HG03442 (cell line): ENCODE measurements around the gene PTGES2.

ENCODE experiments used
- ATAC-seq: cut with Tn5 transposase; IDR thresholded peaks from one replicate; pipeline ENCODE4 v1.9.1; 2021; ENCODE audit warnings: mild to moderate bottlenecking, moderate library complexity; ENCODE audit not compliant: unreplicated experiment

PTGES2 gene

DNA sequence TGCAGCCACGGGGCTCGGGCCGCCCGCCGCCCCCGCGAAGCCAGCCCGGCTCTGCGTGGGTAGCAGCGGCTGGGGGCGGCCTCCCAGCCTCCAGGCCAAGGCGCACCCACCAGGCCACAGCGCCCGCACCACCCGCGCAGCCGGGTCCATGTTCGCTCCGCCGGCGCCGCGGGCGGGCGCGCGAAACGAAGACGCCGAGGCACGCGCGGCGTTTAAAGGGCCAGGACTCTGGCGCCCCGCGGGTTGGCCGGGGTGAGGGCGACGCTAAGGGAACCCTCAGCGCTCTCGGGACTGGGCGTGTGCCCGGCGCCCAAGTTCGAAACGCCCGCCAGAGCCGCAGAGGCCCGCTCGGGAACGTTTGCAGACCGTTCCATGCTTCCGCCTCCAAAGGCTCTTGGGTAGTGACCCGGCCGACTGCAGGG, at the start of gene PTGES2:
TSS of gene PTGES2 (minus strand) at position 162 of the 422 bp plus-strand sequence. CDS start at position 150, 12 bp downstream.
- peak; percentile 51 for ATAC-seq

DNA sequence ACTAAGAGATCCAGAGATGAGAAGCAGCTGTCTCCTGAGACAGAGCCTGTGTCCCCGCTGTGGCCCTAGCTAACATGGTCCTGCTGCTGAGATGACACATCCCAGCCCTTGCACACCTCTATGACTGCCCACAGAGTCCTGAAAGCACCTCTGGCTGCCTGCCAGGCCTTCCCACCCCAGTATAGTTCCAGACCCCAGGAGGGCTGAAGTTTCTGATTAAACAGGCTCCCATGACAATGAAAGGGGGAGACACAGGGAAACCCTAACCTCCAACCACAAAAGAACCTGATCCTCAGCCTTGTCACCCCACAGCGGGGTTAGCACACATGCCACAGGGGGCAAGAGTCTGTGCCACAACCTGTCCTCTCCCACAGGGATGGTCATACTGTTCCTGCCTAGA, 48.2 kb upstream of the PTGES2 start:
- ATAC-seq, result no peak

- ATAC-seq, result no peak
Observed at GRCh38 chr9:128175102-128175563, 47.6 kb upstream of the PTGES2 start.

GRCh38 chr9:128174062-128174461, 46.5 kb upstream of the PTGES2 start:
- ATAC-seq, result no peak

DNA sequence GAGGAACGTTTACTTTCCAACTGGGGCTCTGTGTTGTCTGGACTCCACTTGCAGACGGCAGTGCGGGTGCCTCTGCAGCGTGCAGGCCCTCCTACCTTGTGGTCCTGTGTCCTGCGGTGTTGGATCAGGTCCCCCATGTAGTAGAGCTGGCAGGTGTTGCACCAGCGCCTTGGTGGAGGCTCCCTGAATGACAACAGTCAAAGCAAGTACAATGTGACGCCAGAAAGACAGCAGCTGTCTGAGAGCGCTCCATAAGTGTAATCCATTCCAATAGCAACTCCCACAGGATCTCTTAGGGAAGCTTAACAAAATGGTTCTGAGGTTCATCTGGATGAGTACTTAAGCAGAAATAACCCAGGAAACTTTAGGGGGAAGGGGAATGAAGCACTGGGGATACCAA, 42.4 kb upstream of the PTGES2 start:
- no peak for ATAC-seq

- no peak for ATAC-seq
Observed at GRCh38 chr9:128169492-128169891, 42.0 kb upstream of the PTGES2 start.

DNA sequence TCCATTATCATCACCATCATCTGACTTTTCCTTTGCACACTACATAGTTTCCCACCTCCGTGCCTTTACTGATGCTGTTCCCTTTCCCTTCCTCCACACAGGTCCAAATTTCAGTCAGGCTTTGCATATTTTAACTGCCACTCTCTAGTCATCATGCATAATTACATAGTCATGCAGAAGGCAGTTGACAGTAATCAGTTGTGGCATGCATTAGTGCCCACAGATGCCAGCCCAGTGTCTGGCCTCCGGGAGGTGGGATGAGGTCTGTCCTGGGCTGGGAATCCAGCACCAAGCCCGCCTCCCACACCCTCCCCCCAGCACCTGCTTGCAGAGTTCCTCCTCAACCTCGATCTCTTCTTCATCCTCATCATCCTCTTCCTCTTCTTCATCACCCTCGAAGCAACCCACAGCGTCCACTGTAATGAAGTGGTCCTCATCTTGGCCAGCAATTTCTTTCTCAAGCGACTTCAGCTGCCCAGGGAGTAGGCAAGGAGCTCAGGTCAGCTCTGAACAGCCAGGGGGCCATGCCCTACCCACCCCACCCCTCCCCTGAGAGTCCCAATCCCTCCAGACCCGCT, 41.3 kb upstream of the PTGES2 start:
- no peak for ATAC-seq

- no peak for ATAC-seq
Observed at GRCh38 chr9:128167209-128167608, 39.7 kb upstream of the PTGES2 start.

DNA sequence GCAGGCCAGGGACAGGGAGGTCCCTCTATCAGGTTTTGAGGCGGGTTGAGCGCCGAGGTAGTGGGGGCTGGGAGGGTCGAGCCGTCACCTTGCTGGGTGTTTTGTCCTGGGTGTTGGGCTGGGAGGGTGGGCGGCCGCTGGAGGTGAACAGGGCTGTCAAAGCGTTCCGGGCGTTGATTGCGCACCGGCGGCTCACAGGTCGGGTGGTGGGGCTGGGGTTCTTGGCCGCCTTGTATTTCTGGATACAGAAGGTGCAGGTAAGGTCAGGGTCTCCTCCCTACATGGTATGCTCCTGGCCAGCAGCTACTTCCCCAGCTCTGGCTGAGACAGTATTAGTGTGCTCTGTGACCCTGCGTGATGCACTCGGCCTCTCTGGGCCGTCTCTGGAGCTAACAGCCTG, 38.6 kb upstream of the PTGES2 start:
- no peak for ATAC-seq

GRCh38 chr9:128164307-128164885, 36.9 kb upstream of the PTGES2 start:
- ATAC-seq, result no peak

- no peak for ATAC-seq
Observed at GRCh38 chr9:128163523-128164306, 36.2 kb upstream of the PTGES2 start.

DNA sequence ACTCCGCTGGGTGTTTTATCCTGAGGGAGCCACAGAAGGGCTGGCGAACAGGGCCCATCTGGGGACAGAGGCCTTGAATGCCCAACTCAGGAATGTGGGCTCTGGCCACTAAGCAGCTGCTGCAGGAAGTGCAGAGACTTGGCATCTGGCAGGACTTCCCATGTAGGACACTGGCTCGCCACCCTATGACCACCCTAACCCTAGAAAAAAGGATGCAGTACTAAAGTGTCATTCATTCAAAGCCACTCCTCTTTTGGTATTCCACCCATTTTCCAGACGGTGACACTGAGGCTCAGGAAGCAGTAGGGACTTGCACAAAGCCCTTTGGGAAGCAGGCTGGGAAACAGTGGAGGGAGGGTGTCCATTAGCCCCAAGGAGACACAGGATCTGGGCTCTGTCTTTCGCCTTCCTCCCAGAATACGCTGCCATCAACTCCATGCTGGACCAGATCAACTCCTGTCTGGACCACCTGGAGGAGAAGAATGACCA, 35.5 kb upstream of the PTGES2 start:
- no peak for ATAC-seq

DNA sequence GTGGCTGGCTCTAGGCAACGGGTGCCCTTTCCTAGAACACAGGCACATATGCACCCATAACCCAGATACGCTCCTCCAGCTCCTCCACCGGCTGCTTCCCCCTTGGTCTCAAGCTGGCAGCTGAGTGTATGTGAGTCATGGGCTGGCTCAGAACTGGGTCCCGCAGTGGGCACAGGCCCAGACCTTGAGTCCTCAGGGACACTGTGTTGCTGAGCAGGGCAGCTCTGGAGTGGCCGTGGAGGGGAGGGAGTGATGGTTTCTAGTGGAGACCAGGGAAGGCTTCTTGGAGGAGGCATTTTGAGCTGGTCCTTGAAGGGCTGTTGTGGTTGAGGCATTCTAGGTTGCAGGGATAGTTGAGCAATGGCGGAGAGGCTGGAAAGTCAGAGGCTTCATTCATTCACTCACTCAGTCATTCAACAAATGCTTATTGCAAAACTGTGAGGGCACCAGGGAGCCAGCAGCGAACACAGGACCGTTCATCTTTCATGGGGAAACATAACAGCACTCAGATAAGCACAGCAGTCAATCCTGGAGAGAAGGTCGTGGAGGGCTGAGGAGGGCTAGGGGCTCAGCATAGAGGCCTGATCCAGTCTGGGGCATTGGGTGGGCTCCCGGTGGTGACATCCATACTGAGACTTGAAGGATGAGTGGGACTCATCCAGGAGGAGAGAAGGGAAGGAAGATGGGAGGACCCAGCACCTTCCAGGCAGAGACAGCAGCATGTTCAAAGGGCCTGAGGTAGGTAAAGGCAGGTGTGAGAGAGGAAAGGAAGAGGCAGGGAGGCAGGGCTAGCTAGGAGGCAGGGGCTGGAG, 34.9 kb upstream of the PTGES2 start:
- ATAC-seq, result no peak

DNA sequence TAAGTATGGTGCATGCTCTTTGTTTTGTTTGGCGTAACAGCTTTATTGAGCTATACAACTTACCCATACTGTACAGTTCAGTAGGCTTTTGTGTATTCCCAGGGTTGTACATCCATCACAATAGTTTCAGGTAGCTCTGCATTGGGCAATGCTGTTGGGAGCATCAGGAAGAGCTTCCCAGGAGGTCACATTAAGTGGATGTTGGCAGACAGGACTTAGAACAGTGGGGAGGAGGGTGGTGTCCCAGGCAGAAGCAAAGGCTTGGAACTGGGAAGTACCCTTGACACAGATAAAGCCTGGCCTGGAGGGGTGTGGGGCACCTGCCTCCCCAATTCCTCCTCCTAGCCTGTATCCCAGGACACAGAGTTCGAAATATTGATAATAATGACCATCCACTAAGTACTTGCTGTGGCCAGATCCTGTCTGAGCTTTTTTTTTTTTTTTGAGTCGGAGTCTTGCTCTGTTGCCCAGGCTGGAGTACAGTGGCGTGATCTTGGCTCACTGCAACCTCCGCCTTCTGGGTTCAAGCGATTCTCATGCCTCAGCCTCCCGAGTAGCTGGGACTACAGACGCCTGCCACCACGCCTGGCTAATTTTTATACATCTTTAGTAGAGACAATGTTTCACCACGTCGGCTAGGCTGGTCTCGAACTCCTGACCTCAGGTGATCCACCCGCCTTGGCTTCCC, 33.8 kb upstream of the PTGES2 start:
- no peak for ATAC-seq

DNA sequence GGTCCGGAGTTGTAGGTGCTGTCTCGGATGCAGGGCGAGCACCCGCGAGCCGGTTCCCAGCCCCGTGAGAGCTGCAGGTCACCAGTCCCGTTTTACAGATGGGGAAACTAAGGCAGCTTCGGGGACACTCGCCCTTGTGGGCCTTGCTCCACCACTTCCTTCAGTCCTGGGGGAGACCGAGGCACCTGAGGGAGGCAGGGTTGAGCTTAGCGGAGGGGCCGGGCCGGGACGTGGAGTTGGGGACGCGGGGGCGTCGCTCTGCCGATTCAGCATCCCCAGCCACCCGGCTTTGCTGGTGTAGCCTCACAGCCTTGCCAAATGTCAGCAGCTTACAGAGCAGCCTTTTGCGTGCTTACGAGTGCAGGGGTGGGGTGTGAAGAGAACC, 33.1 kb upstream of the PTGES2 start:
- ATAC-seq, result peak; percentile 10

DNA sequence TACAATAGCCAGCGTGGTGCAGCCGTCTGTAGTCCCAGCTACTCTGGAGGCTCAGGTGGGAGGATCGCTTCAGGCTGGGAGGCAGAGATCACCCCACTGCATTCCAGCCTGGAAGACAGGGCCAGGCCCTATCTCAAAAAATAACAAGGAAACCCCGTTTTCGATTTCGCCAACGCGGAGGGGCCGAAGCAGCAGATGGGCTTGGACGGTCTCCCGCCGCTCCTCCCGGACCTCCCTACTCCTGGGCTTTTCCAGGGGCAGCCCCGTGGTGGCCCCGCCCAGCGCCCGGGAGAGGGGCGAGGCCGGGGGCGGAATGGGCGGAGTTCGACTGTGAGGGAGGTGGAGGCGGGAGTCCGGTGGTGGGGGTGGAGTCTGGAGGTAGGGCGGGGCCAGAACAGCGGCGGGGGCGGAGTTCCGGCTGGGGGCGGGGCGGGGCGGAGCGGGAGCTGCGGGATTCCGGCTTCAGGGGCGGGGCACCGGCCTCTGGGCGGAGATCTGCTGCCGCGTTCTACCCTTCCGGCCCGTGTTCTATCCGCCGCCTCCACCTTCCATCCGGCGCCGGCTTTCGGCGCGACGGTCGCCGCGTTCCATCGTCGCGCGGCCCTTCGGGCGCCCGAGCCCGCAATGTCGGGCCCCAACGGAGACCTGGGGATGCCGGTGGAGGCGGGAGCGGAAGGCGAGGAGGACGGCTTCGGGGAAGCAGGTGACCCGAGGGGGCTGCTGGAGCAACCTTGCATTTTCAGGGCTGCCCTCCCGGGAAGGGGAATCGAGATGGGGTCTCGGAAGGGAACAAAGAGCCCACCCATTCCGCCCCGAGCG, 32.5 kb upstream of the PTGES2 start, which contains the start of gene BBLN:
TSS of gene BBLN (plus strand) at position 482 of the 819 bp plus-strand sequence. CDS start at position 625, 143 bp downstream.
- ATAC-seq, result peak; percentile 67

- ATAC-seq, result no peak
Observed at GRCh38 chr9:128159522-128159783, 31.9 kb upstream of the PTGES2 start.

DNA sequence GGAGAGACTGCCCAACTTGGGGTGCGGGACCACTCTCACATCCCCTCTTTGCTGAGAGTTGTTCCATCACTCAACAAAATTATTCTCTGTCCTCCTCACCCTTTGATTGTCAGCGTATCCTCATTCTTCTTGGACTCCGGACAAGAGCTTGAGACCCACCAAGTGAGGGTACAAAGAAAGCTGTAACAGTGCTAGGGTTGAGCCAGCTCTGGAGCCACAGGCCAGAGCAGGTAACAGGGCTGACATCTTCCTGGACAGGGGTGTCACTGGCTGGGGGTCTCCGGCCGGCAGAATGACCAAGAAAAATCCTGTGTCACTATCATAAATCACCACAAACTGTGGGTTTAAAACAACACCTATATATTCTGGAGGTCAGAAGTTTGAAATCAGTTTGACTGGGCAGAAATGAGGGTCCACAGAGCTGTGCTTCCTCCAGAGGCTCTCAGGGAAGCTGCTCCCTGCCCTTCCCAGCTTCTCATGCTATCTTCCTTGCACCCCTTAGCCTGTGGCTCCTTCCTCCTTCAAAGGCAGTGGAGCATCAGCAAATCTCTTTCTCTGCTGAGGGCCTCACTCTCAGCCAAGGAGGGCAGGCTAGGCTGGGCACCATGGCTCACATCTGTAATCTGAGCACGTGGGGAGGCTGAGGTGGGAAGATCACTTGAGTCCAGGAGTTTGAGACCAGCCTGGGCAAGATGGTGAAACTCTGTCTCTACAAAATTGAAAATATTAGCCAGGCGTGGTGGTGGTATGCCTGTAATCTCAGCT, 28.4 kb upstream of the PTGES2 start:
- no peak for ATAC-seq
